ENCODE measurements around the gene CTNNA2.

DNA sequence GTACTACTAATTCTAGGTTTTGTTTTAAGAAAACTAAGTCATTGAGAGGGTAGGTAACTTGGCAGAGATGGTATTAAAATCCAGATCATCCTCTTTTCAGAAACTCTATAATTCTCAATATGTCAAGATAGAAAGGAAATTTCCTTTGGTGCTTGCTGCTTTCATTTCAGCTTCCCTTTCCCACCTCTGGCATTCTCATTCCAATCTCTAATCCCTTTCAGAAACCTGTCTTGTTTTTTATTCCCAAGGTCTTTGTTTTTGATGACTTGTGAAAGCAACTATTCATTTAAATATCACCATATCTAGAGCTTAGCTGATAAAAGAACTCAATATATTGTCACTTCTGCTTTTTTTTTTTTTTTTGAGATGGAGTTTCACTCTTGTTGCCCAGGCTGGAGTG is 1034.5 kb downstream of the CTNNA2 start:
- TF ChIP-seq, protein P1, sequence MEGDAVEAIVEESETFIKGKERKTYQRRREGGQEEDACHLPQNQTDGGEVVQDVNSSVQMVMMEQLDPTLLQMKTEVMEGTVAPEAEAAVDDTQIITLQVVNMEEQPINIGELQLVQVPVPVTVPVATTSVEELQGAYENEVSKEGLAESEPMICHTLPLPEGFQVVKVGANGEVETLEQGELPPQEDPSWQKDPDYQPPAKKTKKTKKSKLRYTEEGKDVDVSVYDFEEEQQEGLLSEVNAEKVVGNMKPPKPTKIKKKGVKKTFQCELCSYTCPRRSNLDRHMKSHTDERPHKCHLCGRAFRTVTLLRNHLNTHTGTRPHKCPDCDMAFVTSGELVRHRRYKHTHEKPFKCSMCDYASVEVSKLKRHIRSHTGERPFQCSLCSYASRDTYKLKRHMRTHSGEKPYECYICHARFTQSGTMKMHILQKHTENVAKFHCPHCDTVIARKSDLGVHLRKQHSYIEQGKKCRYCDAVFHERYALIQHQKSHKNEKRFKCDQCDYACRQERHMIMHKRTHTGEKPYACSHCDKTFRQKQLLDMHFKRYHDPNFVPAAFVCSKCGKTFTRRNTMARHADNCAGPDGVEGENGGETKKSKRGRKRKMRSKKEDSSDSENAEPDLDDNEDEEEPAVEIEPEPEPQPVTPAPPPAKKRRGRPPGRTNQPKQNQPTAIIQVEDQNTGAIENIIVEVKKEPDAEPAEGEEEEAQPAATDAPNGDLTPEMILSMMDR (IDR thresholded peaks at IDR 0.05) = no peak
- no peak for TF ChIP-seq ZFX (IDR thresholded peaks at IDR 0.05; ENCODE audit: borderline replicate concordance)

All from 22Rv1 (cell line).